AG04449 (cell line): ENCODE data around the gene KPNB1.

Experiments
- CTCF ChIA-PET: fragments of 350-600 bp; formaldehyde crosslinking; extraction: SDS; loops from one replicate; lab custom pipeline; 2021; ENCODE audit warnings: antibody characterized with exemption; lab: Yijun Ruan, JAX
- POLR2A ChIA-PET: fragments of 400-600, 350-600 bp; formaldehyde crosslinking; extraction: SDS; loops from one replicate; lab custom pipeline; 2020; ENCODE audit warnings: antibody characterized with exemption, inconsistent platforms; lab: Yijun Ruan, JAX
- DNase-seq: peaks from one replicate; pipeline ENCODE4 v3.0.0-alpha.2; 2010; ENCODE audit warnings: low read depth, low spot score
- H3K4me3 ChIP-seq: 2 replicates; pipeline ENCODE4 v1.5.1; 2011; ENCODE audit warnings: low read depth, mild to moderate bottlenecking, control low read depth, low read length
- CTCF ChIP-seq: IDR thresholded peaks from one replicate; pipeline ENCODE4 v1.5.1; 2011; ENCODE audit warnings: mild to moderate bottlenecking, moderate library complexity, low read length, control low read depth, inconsistent platforms; ENCODE audit not compliant: insufficient read depth; ENCODE audit errors: missing control alignments

KPNB1 gene

GRCh38 chr17:47692137-47692894, 42.6 kb downstream of the KPNB1 start:
- no peak for TF ChIP-seq CTCF
- no peak for DNase-seq
- H3K4me3 ChIP-seq = no peak overlapping the region
- POLR2A ChIA-PET = no interaction called here
- CTCF ChIA-PET = interaction anchor here (0.8 to 2.5 kb wide), 4 partner anchors 11 to 28 kb away, joined by 3 to 5 read pairs (median 4); no protein-coding TSS in a partner anchor

GRCh38 chr17:47692895-47693730, 43.4 kb downstream of the KPNB1 start:
- no peak for DNase-seq
- ChIA-PET POLR2A (no interaction called here), CTCF (interaction anchor here (0.7 to 2.5 kb wide), 5 partner anchors 12 to 76 kb away, joined by 3 to 5 read pairs (median 3); no protein-coding TSS in a partner anchor)
- peak overlapping the region; percentile 67 for H3K4me3 ChIP-seq
- TF ChIP-seq CTCF = no peak

- TF ChIP-seq CTCF = no peak
- CTCF ChIA-PET = interaction anchor here (0.8 to 2.6 kb wide), 4 partner anchors 10 to 44 kb away, joined by 3 to 7 read pairs (median 4); no protein-coding TSS in a partner anchor
- POLR2A ChIA-PET = no interaction called here
- H3K4me3 ChIP-seq = peak within 1 kb of the TSS; percentile 67
- no peak for DNase-seq
Measured at GRCh38 chr17:47693731-47694580, 44.2 kb downstream of the KPNB1 start, which contains the start of gene TBKBP1. TSS of gene TBKBP1 (plus strand) at chr17:47694161. CDS start at chr17:47696113, 1,952 bp downstream.

GRCh38 chr17:47694581-47695428, 45.1 kb downstream of the KPNB1 start:
- POLR2A ChIA-PET = no interaction called here
- CTCF ChIA-PET = interaction anchor here (0.8 to 2.6 kb wide), 3 partner anchors 10 to 147 kb away, joined by 3 to 7 read pairs (median 4); no protein-coding TSS in a partner anchor
- no peak for TF ChIP-seq CTCF
- peak overlapping the region; percentile 67 for H3K4me3 ChIP-seq
- DNase-seq = no peak

GRCh38 chr17:47695429-47696376, 46.0 kb downstream of the KPNB1 start:
- ChIA-PET POLR2A (no interaction called here), CTCF (interaction anchor here (1.3 to 6.4 kb wide), 4 partner anchors 9 to 146 kb away, joined by 4 to 62 read pairs (median 17); no protein-coding TSS in a partner anchor)
- TF ChIP-seq CTCF = no peak
- H3K4me3 ChIP-seq = peak overlapping the region; percentile 67
- no peak for DNase-seq
